Right lobe of liver (tissue), 6 donors: ENCODE data around the gene SGCE. TPM values are rescaled to one million over a fixed set of nuclear protein-coding genes. Genes with fewer than 3 reads are reported as not detected.

Experiments
- ATAC-seq, 4 donors: fragments of 200-7000 bp; cut with Tn5 transposase; one replicate each; pipeline ENCODE4 v1.9.1; 2020; ENCODE audit warnings: mild to moderate bottlenecking in 4 of 4, moderate library complexity in 4 of 4
- DNase-seq, 3 donors: peaks; one replicate each; pipeline ENCODE4 v3.0.0-alpha.2; 2020
- H3K27ac ChIP-seq, 3 donors: fragments of 200-600 bp; one replicate each; pipeline ENCODE4 v1.8.0; 2022
- H3K27me3 ChIP-seq, 2 donors: fragments of 200-600 bp; one replicate each; pipeline ENCODE4 v1.8.0; 2022
- H3K36me3 ChIP-seq, 4 donors: fragments of 200-600 bp; sonication (generic) in 1 of 4; one replicate each; pipeline versions ENCODE4 v1.5.1 to v1.8.0; 2017 to 2022; ENCODE audit warnings: control low read depth in 1 of 4
- H3K4me1 ChIP-seq, 4 donors: fragments of 200-600 bp; sonication (generic) in 1 of 4; one replicate each; pipeline versions ENCODE4 v1.5.1 to v1.8.0; 2017 to 2022; ENCODE audit warnings: control low read depth in 1 of 4
- H3K4me3 ChIP-seq, 3 donors: fragments of 200-600 bp; one replicate each; pipeline ENCODE4 v1.8.0; 2022
- H3K9me3 ChIP-seq, 4 donors: fragments of 200-600 bp; sonication (generic) in 1 of 4; one replicate each; pipeline versions ENCODE4 v1.5.1 to v1.8.0; 2017 to 2022; ENCODE audit warnings: control low read depth in 1 of 4
- CTCF ChIP-seq, 4 donors: fragments of 200-600 bp in 3 of 4; fragments of 450-650 bp in 1 of 4; IDR thresholded peaks; one replicate each; pipeline versions ENCODE4 v1.5.1 to v1.8.0; 2016 to 2022; ENCODE audit warnings: antibody characterized with exemption in 4 of 4, mild to moderate bottlenecking in 2 of 4
- POLR2A ChIP-seq: fragments of 450-650 bp; IDR thresholded peaks from one replicate; pipeline ENCODE4 v1.6.1; 2017; ENCODE audit warnings: antibody characterized with exemption, mild to moderate bottlenecking
- WGBS: methylation state at CpG from one replicate; pipeline ENCODE4 v1.1.6; 2018; ENCODE audit warnings: low coverage, low lambda C conversion rate; ENCODE audit not compliant: insufficient coverage; ENCODE audit errors: missing lambda C conversion rate; 5-methylcytosine and 5-hydroxymethylcytosine counted together
- intact Hi-C, 2 donors: fragments of 100-400 bp; cut with DNase I; formaldehyde crosslinking; loops; one replicate each; pipeline versions ENCODE4 v1.11.2 to v1.14.1; 2022
- total RNA-seq, 6 experiments: library from RNA; depleted of rRNA in 2 of 6; stranded (reverse); fragments of >200 nt in 2 of 6; fragmentation: NEBNext Ultra II Directional in 3 of 6; extraction: Animal tissue kit (Norgen Biotek cat#: 25700) in 3 of 6; gene quantifications; one replicate each; pipeline versions ENCODE4 v1.1.0 to v1.2.4, GENCODE V29; 2016 to 2023
- donor health status: DM: no; HTN: yes; CAD: no.
- donor health status: DM: no; HTN: no; CAD: no.
- donor health status: DM: no; HTN: no; CAD: no.
- donor health status: DM: no; HTN: yes; CAD: no.
- donor health status: DM: no; HTN: yes; CAD: no.

Gene SGCE
- total RNA-seq, 6 experiments from 2014 or later: 4.2 to 17.8 (median 14.8) TPM

GRCh38 chr7:94698275-94698674 is 42.3 kb upstream of the SGCE start:
- ATAC-seq: peak in 1 of 4 donors; percentile 62
- no peaks in the 10 kb centered on the region for H3K36me3 ChIP-seq
- WGBS: 63% methylated on average over 2 of the region's 2 CpGs
- no peak for DNase-seq
- H3K4me1 ChIP-seq: no peaks in the 10 kb centered on the region
- no peak overlapping the region for H3K4me3 ChIP-seq
- H3K27me3 ChIP-seq: no peaks in the 10 kb centered on the region
- intact Hi-C loops: no loop called here
- H3K27ac ChIP-seq: no peak overlapping the region
- no peaks in the 10 kb centered on the region for H3K9me3 ChIP-seq
- no peak for TF ChIP-seq CTCF (IDR thresholded peaks at IDR 0.05)
- TF ChIP-seq POLR2A: no peak

- H3K36me3 ChIP-seq: no peaks in the 10 kb centered on the region
- intact Hi-C loops: no loop called here
- WGBS: 33% methylated on average over 1 of the region's 1 CpG
- no peaks in the 10 kb centered on the region for H3K9me3 ChIP-seq
- H3K4me1 ChIP-seq: no peaks in the 10 kb centered on the region
- H3K4me3 ChIP-seq: no peak overlapping the region
- no peak overlapping the region for H3K27ac ChIP-seq
- DNase-seq (peak in 1 of 3 donors; percentile 70), ATAC-seq (peak; percentile 94 to 100 (median 99))
- no peaks in the 10 kb centered on the region for H3K27me3 ChIP-seq
- TF ChIP-seq POLR2A (no peak), CTCF (IDR thresholded peaks at IDR 0.05) (no peak)
These were observed 41.4 kb upstream of the SGCE start for GRCh38 chr7:94697035-94697974.

GRCh38 chr7:94687810-94688209 is 31.9 kb upstream of the SGCE start:
- H3K4me1 ChIP-seq: no peaks in the 10 kb centered on the region
- DNase-seq (no peak), ATAC-seq (no peak)
- intact Hi-C loops: no loop called here
- no peak for TF ChIP-seq POLR2A
- TF ChIP-seq CTCF (IDR thresholded peaks at IDR 0.05): no peak
- WGBS: 0% methylated on average over 1 of the region's 2 CpGs
- H3K27me3 ChIP-seq: no peaks in the 10 kb centered on the region
- H3K9me3 ChIP-seq: no peaks in the 10 kb centered on the region
- H3K4me3 ChIP-seq: no peak overlapping the region
- no peak overlapping the region for H3K27ac ChIP-seq
- no peaks in the 10 kb centered on the region for H3K36me3 ChIP-seq

DNA sequence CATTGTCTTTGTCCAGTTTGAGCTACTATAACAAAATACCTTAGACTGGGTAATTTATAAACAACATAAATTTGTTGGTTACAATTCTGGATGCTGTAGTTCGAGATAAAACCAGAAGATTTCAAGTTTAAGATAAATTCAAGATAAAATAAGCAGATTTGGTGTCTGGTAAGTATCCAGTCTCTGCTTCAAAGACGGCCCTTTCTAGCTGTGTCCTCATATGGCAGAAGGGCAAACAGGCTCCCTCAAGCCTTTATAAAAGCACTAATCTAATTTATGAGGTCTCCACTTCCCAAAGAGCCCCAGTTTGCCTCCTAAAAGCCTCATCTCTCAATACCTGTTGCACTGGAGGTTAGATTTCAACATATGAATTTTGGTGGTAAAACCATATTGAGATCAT is 31.1 kb upstream of the SGCE start:
- DNase-seq (no peak), ATAC-seq (no peak)
- TF ChIP-seq POLR2A (no peak), CTCF (IDR thresholded peaks at IDR 0.05) (no peak)
- whole genome bisulfite sequencing: 60% methylated on average over 2 of the region's 2 CpGs
- Histone ChIP-seq H3K4me1 (no peaks in the 10 kb centered on the region), H3K9me3 (no peaks in the 10 kb centered on the region), H3K27ac (no peak overlapping the region), H3K4me3 (no peak overlapping the region), H3K27me3 (no peaks in the 10 kb centered on the region), H3K36me3 (no peaks in the 10 kb centered on the region)
- intact Hi-C loops: no loop called here
